Gastrocnemius medialis (tissue), 4 donors: ENCODE results near the gene MAG. TPM values are rescaled to one million over a fixed set of nuclear protein-coding genes. Genes with fewer than 3 reads are reported as not detected.

ENCODE experiments used
- ATAC-seq, 2 donors: fragments of 150-250 bp; one replicate each; pipeline ENCODE4 v1.9.1; 2016
- DNase-seq, 2 donors: peaks; one replicate each; pipeline ENCODE4 v3.0.0-alpha.2; 2019
- H3K27ac ChIP-seq, 4 donors: fragments of 200-600 bp; sonication (generic); 1 replicate in 1 of 4; 2 replicates in 3 of 4; pipeline ENCODE4 v1.5.1; 2016 to 2018; ENCODE audit warnings: mild to moderate bottlenecking in 2 of 4, moderate library complexity in 1 of 4
- H3K27me3 ChIP-seq, 3 donors: fragments of 200-600 bp; sonication (generic) in 2 of 3; 1 replicate in 1 of 3; 2 replicates in 2 of 3; pipeline versions ENCODE4 v1.5.1 to v1.6.0; 2016 to 2019; ENCODE audit warnings: mild to moderate bottlenecking in 1 of 3, moderate library complexity in 1 of 3
- H3K36me3 ChIP-seq, 2 donors: fragments of 200-600 bp; sonication (generic) in 1 of 2; one replicate each; pipeline ENCODE4 v1.5.1; 2017 to 2018
- H3K4me1 ChIP-seq, 2 donors: fragments of 200-600 bp; sonication (generic) in 1 of 2; one replicate each; pipeline ENCODE4 v1.5.1; 2016 to 2017; ENCODE audit warnings: mild to moderate bottlenecking in 2 of 2
- H3K4me3 ChIP-seq, 4 donors: fragments of 200-600 bp; sonication (generic) in 3 of 4; 1 replicate in 1 of 4; 2 replicates in 3 of 4; pipeline ENCODE4 v1.5.1; 2016 to 2019; ENCODE audit warnings: mild to moderate bottlenecking in 2 of 4
- H3K9me3 ChIP-seq, 3 donors: fragments of 200-600 bp; sonication (generic) in 2 of 3; 1 replicate in 1 of 3; 2 replicates in 2 of 3; pipeline ENCODE4 v1.5.1; 2016 to 2019
- POLR2A ChIP-seq, 2 donors: fragments of 450-650 bp; IDR thresholded peaks; one replicate each; pipeline ENCODE4 v1.6.1; 2017; ENCODE audit warnings: antibody characterized with exemption in 2 of 2, mild to moderate bottlenecking in 2 of 2, moderate library complexity in 2 of 2
- in situ Hi-C, 4 donors: fragments of 200-750 bp; cut with MboI; loops; one replicate each; pipeline versions ENCODE4 v1.15.0 to v1.8.0; 2017; ENCODE audit warnings: low sequenced_read_pairs in 4 of 4
- intact Hi-C: fragments of 100-400 bp; cut with DNase I; formaldehyde crosslinking; loops from one replicate; pipeline ENCODE4 v1.15.1; 2023; ENCODE audit warnings: low total_unique reads
- microRNA-seq, 2 donors: library from miRNA; unstranded; fragments of <30 nt; microRNA quantifications; one replicate each; pipeline ENCODE4, GENCODE V29; 2016; ENCODE audit warnings: borderline replicate concordance in 2 of 2
- total RNA-seq, 4 donors: library from RNA; depleted of rRNA; stranded (reverse); fragments of >200 nt; gene quantifications; one replicate each; pipeline versions ENCODE4 v1.1.0 to v1.2.3, GENCODE V29; 2016
- TF ChIP-seq, protein P1 (sequence below), 5 experiments: fragments of 450-650 bp in 3 of 5; fragments of 200-600 bp in 2 of 5; sonication (generic) in 2 of 5; IDR thresholded peaks in 4 of 5; conservative IDR thresholded peaks in 1 of 5; 1 replicate in 4 of 5; 2 replicates in 1 of 5; pipeline ENCODE4 v1.5.1; 2016 to 2019; ENCODE audit warnings: antibody characterized with exemption in 5 of 5, mild to moderate bottlenecking in 3 of 5, moderate library complexity in 3 of 5

Gene MAG
- total RNA-seq, 4 donors from 2014 or later = 0.24 to 1.5 TPM; not detected in 2

DNA sequence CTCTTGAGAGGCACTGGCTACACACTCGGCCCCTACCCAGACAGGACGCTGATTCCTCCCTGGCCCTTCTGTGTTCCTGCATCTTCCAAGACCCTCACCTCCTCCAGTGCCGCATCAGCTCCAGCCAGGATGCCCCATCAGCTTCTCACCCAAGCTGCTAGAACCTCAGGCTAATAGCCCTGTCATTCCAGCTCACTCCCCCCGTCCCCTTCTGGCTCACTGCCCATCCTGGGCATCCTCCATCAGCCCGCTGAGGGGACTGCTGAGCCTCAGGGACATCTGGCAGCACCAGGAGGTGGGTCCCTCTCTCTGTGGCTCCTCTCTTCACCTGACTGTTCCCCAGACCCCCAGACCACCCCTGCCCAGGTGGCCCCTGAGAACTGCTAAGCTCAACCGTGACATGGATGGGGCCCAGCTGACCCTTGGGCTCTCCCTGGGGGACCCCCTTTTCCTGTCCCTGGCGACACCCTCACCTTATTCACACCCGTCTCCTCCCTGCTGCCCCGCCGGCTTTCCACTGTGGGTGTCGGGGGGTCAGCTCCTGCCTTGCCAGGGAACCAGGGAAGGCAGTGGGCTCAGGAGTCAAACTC lies 71.1 kb downstream of the MAG start:
- H3K9me3 ChIP-seq = no peaks in the 10 kb centered on the region
- no peak overlapping the region for H3K4me3 ChIP-seq
- intact Hi-C loops = no loop called here
- no peaks in the 10 kb centered on the region for H3K4me1 ChIP-seq
- no peaks in the 10 kb centered on the region for H3K36me3 ChIP-seq
- TF ChIP-seq, protein P1, sequence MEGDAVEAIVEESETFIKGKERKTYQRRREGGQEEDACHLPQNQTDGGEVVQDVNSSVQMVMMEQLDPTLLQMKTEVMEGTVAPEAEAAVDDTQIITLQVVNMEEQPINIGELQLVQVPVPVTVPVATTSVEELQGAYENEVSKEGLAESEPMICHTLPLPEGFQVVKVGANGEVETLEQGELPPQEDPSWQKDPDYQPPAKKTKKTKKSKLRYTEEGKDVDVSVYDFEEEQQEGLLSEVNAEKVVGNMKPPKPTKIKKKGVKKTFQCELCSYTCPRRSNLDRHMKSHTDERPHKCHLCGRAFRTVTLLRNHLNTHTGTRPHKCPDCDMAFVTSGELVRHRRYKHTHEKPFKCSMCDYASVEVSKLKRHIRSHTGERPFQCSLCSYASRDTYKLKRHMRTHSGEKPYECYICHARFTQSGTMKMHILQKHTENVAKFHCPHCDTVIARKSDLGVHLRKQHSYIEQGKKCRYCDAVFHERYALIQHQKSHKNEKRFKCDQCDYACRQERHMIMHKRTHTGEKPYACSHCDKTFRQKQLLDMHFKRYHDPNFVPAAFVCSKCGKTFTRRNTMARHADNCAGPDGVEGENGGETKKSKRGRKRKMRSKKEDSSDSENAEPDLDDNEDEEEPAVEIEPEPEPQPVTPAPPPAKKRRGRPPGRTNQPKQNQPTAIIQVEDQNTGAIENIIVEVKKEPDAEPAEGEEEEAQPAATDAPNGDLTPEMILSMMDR (IDR thresholded peaks at IDR 0.05 in 4 of 5, conservative IDR thresholded peaks at IDR 0.05 in 1 of 5) = no peak
- no peak for TF ChIP-seq POLR2A (IDR thresholded peaks at IDR 0.05)
- no peak for ATAC-seq
- no peak overlapping the region for H3K27ac ChIP-seq
- no peaks in the 10 kb centered on the region for H3K27me3 ChIP-seq
- DNase-seq = no peak
- in situ Hi-C loops = no loop called here

Small RNA genes lying within 50 kb of the gene (microRNA-seq; reads per million reads assigned to microRNA genes)
- gene MIR5196 = 0 reads per million in 2 donors

Other genes with a start within 250 kb of the MAG start
- gene FXYD3, start 176.3 kb upstream of the MAG start, total RNA-seq = 10 to 100 TPM in 1 of 4 donors, under 1 TPM in 1, not detected in 2; 0.26 to 13.4 TPM
- gene LGI4, start 157.1 kb upstream of the MAG start, total RNA-seq = 10 to 100 TPM; 16.1 to 31.5 (median 27.2) TPM
- gene FXYD1, start 153.3 kb upstream of the MAG start, total RNA-seq = 100 to 1,000 TPM; 215 to 235 (median 225) TPM
- gene FXYD7, start 148.9 kb upstream of the MAG start, total RNA-seq = under 1 TPM in 1 of 4 donors, not detected in 3; 0.40 TPM
- 10 to 100 TPM in 3 of 4 donors, 1 to 10 TPM in 1; 5.2 to 23.3 (median 14.3) TPM for gene FXYD5, start 137.4 kb upstream of the MAG start, total RNA-seq
- gene FAM187B, start 63.4 kb upstream of the MAG start, total RNA-seq = not detected
- gene LSR, start 43.2 kb upstream of the MAG start, total RNA-seq = 10 to 100 TPM in 1 of 4 donors, 1 to 10 TPM in 3; 2.5 to 11.4 (median 5.2) TPM
- 100 to 1,000 TPM; 118 to 169 (median 143) TPM for gene USF2, start 23.2 kb upstream of the MAG start, total RNA-seq
- gene HAMP, start 9.6 kb upstream of the MAG start, total RNA-seq = not detected
- gene CD22, start 37.0 kb downstream of the MAG start, total RNA-seq = under 1 TPM in 1 of 4 donors, not detected in 3; 0.59 TPM
- gene FFAR1, start 55.7 kb downstream of the MAG start, total RNA-seq = not detected
- not detected for gene FFAR3, start 66.3 kb downstream of the MAG start, total RNA-seq
- gene GPR42, start 78.9 kb downstream of the MAG start, total RNA-seq = not detected
- not detected for gene FFAR2, start 156.1 kb downstream of the MAG start, total RNA-seq
- gene KRTDAP, start 198.3 kb downstream of the MAG start, total RNA-seq = not detected
- under 1 TPM in 1 of 4 donors, not detected in 3; 0.89 TPM for gene DMKN, start 221.5 kb downstream of the MAG start, total RNA-seq
- gene SBSN, start 236.2 kb downstream of the MAG start, total RNA-seq = not detected
- not detected for gene GAPDHS, start 241.3 kb downstream of the MAG start, total RNA-seq